ENCODE measurements around the gene SLC35F1.

DNA sequence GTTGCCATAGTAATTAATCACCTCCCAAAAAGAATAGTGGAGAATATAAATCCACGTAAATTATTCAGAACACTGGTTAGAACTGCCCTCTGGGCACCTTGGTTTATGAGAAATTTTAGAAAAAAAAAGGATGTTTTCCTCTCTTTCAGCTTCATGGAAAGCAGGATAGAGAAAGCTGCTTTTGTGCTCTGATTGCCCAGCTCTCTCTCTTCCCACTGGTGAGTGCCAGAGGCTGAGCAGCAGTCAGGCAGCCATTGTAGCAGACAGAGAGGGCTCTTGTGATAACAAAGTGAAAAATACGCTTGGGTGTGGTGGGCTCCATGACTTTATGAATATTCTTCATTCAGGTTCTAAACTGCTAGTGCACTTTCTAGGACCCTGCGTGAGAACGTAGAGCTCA is 26.4 kb downstream of the SLC35F1 start:
- no peak for TF ChIP-seq TAF1 (IDR thresholded peaks at IDR 0.05; ENCODE audit: low read depth, low read length)
- TF ChIP-seq POLR2AphosphoS5 (IDR thresholded peaks at IDR 0.05; ENCODE audit: low read depth, low read length): no peak
- TF ChIP-seq POLR2A (IDR thresholded peaks at IDR 0.05; ENCODE audit: low read depth, low read length): no peak
- no peak for TF ChIP-seq POU2F2 (IDR thresholded peaks at IDR 0.05; ENCODE audit: low read depth, low read length)

Data from GM12891 (cell line).